GM12801 (cell line): ENCODE measurements around the gene MKLN1.

ENCODE experiments used
- CTCF ChIP-seq: IDR thresholded peaks from one replicate; pipeline ENCODE4 v1.5.1; 2011; ENCODE audit warnings: control low read depth; ENCODE audit not compliant: insufficient read length; ENCODE audit errors: extremely low read depth

Gene MKLN1

GRCh38 chr7:131522325-131522930 is 194.8 kb downstream of the MKLN1 start:
- no peak for TF ChIP-seq CTCF

GRCh38 chr7:131524115-131524514 is 196.4 kb downstream of the MKLN1 start:
- no peak for TF ChIP-seq CTCF

GRCh38 chr7:131524703-131525102 is 197.0 kb downstream of the MKLN1 start:
- TF ChIP-seq CTCF, result no peak

- TF ChIP-seq CTCF, result no peak
Measured at GRCh38 chr7:131525820-131526219, 198.1 kb downstream of the MKLN1 start.

- TF ChIP-seq CTCF, result no peak
Measured at GRCh38 chr7:131527456-131527855, 199.8 kb downstream of the MKLN1 start.

GRCh38 chr7:131529179-131529578 is 201.5 kb downstream of the MKLN1 start:
- TF ChIP-seq CTCF, result no peak

- TF ChIP-seq CTCF, result no peak
Measured at GRCh38 chr7:131529617-131530016, 201.9 kb downstream of the MKLN1 start.

GRCh38 chr7:131530137-131530536 is 202.5 kb downstream of the MKLN1 start:
- no peak for TF ChIP-seq CTCF
